Measurements from ENCODE around the gene HLA-DQA2.
"Not testable (repeated sequence)": the region's sequence is repeated elsewhere in the genome, so short reads cannot be mapped to it uniquely, and the experiment has no call there.

HLA-DQA2 gene

GRCh38 chr6:32741031-32741960 lies at the start of gene HLA-DQA2:
TSS of gene HLA-DQA2 (plus strand) at chr6:32741391. CDS start at chr6:32741444, 53 bp downstream.
- no peak for DNase-seq

- peak; percentile 63 for DNase-seq
Measured at GRCh38 chr6:32692019-32692418, 49.2 kb upstream of the HLA-DQA2 start.

GRCh38 chr6:32697031-32697430 lies 44.2 kb upstream of the HLA-DQA2 start:
- DNase-seq, result no peak

GRCh38 chr6:32700391-32701040 lies 40.7 kb upstream of the HLA-DQA2 start:
- peak; percentile 26 for DNase-seq

- no peak for DNase-seq
Measured at GRCh38 chr6:32703347-32703746, 37.8 kb upstream of the HLA-DQA2 start.

- DNase-seq, result not testable (repeated sequence)
Measured at GRCh38 chr6:32705164-32705563, 36.0 kb upstream of the HLA-DQA2 start.

GRCh38 chr6:32709625-32710024 lies 31.6 kb upstream of the HLA-DQA2 start:
- no peak for DNase-seq

GRCh38 chr6:32713241-32713640 lies 27.9 kb upstream of the HLA-DQA2 start:
- DNase-seq, result no peak

GRCh38 chr6:32716396-32716795 lies 24.8 kb upstream of the HLA-DQA2 start:
- DNase-seq, result no peak

GRCh38 chr6:32718879-32719278 lies 22.3 kb upstream of the HLA-DQA2 start:
- DNase-seq, result no peak

GRCh38 chr6:32738126-32738525 lies 3.1 kb upstream of the HLA-DQA2 start:
- no peak for DNase-seq

- no peak for DNase-seq
Measured at GRCh38 chr6:32742374-32742773, 1.2 kb downstream of the HLA-DQA2 start.

GRCh38 chr6:32744776-32745175 lies 3.6 kb downstream of the HLA-DQA2 start:
- DNase-seq, result no peak

GRCh38 chr6:32745649-32746048 lies 4.5 kb downstream of the HLA-DQA2 start:
- not testable (repeated sequence) for DNase-seq

- no peak for DNase-seq
Measured at GRCh38 chr6:32752580-32752979, 11.4 kb downstream of the HLA-DQA2 start.

GRCh38 chr6:32759669-32760068 lies 18.5 kb downstream of the HLA-DQA2 start:
- DNase-seq, result no peak

- no peak for DNase-seq
Measured at GRCh38 chr6:32761072-32761471, 19.9 kb downstream of the HLA-DQA2 start.

- no peak for DNase-seq
Measured at GRCh38 chr6:32761548-32761947, 20.4 kb downstream of the HLA-DQA2 start.

GRCh38 chr6:32763421-32763820 lies 22.2 kb downstream of the HLA-DQA2 start, which contains the start of gene HLA-DQB2:
TSS of gene HLA-DQB2 (minus strand) at chr6:32763532. CDS start at chr6:32763470, 62 bp downstream.
- DNase-seq, result no peak

GRCh38 chr6:32764048-32764447 lies 22.9 kb downstream of the HLA-DQA2 start:
- DNase-seq, result no peak

- DNase-seq, result no peak
Measured at GRCh38 chr6:32772656-32773055, 31.5 kb downstream of the HLA-DQA2 start.

- no peak for DNase-seq
Measured at GRCh38 chr6:32774426-32774825, 33.2 kb downstream of the HLA-DQA2 start.

GRCh38 chr6:32775071-32775470 lies 33.9 kb downstream of the HLA-DQA2 start:
- DNase-seq, result no peak

- no peak for DNase-seq
Measured at GRCh38 chr6:32779036-32779435, 37.8 kb downstream of the HLA-DQA2 start.
